AG09309 (cell line): ENCODE results near the gene MARCHF11.

ENCODE experiments used
- DNase-seq: peaks from one replicate; pipeline ENCODE4 v3.0.0-alpha.2; 2010; ENCODE audit warnings: low read depth
- H3K4me3 ChIP-seq: 2 replicates; pipeline ENCODE4 v1.5.1; 2011; ENCODE audit warnings: mild to moderate bottlenecking, low read depth, low read length, moderate library complexity; ENCODE audit not compliant: control insufficient read depth
- CTCF ChIP-seq: IDR thresholded peaks from 2 replicates; pipeline ENCODE4 v1.5.1; 2011; ENCODE audit warnings: mild to moderate bottlenecking, low read depth, low read length, inconsistent platforms; ENCODE audit not compliant: insufficient read depth, control insufficient read depth; ENCODE audit errors: missing control alignments

The MARCHF11 gene

GRCh38 chr5:16147179-16147900 is 32.3 kb downstream of the MARCHF11 start:
- no peak for TF ChIP-seq CTCF
- H3K4me3 ChIP-seq = no peak overlapping the region
- no peak for DNase-seq

- TF ChIP-seq CTCF = no peak
- DNase-seq = no peak
- H3K4me3 ChIP-seq = no peak overlapping the region
These were observed 35.2 kb downstream of the MARCHF11 start for GRCh38 chr5:16144416-16144815.

GRCh38 chr5:16143361-16144049 is 36.1 kb downstream of the MARCHF11 start:
- no peak overlapping the region for H3K4me3 ChIP-seq
- no peak for DNase-seq

GRCh38 chr5:16140944-16141343 is 38.6 kb downstream of the MARCHF11 start:
- no peak for DNase-seq
- no peak for TF ChIP-seq CTCF

More at GRCh38 chr5:16143361-16144049, 36.1 kb downstream of the MARCHF11 start:
- TF ChIP-seq CTCF = no peak

GRCh38 chr5:16140417-16140816 is 39.2 kb downstream of the MARCHF11 start:
- no peak overlapping the region for H3K4me3 ChIP-seq
- TF ChIP-seq CTCF = no peak
- no peak for DNase-seq

More at GRCh38 chr5:16140944-16141343, 38.6 kb downstream of the MARCHF11 start:
- no peak overlapping the region for H3K4me3 ChIP-seq

- no peak overlapping the region for H3K4me3 ChIP-seq
- no peak for TF ChIP-seq CTCF
- DNase-seq = no peak
These were observed 42.4 kb downstream of the MARCHF11 start for GRCh38 chr5:16137177-16137576.

GRCh38 chr5:16135506-16135905 is 44.1 kb downstream of the MARCHF11 start:
- DNase-seq = no peak
- no peak for TF ChIP-seq CTCF
- no peak overlapping the region for H3K4me3 ChIP-seq
